GM12874 (cell line): Measurements from ENCODE around the gene GSN.

Experiments used
- CTCF ChIP-seq: IDR thresholded peaks from 2 replicates; pipeline ENCODE4 v1.5.1; 2011; ENCODE audit warnings: low read depth, mild to moderate bottlenecking, control low read depth, low read length, moderate library complexity; ENCODE audit not compliant: insufficient read depth

The GSN gene

DNA sequence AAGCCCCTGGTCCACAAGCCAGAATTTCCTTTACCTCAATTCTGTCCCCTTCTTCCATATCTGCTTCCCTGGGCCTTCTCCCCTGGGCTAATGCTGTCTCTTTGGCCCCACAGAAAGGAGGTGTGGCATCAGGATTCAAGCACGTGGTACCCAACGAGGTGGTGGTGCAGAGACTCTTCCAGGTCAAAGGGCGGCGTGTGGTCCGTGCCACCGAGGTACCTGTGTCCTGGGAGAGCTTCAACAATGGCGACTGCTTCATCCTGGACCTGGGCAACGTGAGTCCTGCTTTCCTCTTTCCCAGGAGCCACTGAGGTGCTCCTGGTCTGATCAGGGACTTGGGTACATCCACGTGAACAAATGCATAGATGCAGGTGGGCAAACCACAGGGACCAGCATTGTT is 42.6 kb downstream of the GSN start:
- TF ChIP-seq CTCF, result no peak

DNA sequence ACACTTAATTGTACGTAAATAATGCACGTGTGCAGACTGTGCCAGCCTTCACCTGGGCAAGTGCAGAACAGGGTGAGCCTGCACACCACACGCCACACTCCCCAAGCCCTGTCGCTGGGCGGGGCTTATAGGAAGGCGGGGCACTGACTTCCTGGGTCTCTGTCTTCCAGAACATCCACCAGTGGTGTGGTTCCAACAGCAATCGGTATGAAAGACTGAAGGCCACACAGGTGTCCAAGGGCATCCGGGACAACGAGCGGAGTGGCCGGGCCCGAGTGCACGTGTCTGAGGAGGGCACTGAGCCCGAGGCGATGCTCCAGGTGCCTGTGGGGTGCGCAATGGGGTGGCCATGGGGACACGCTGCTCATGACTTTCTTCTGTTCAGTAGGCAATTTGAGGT is 44.2 kb downstream of the GSN start:
- TF ChIP-seq CTCF, result no peak

DNA sequence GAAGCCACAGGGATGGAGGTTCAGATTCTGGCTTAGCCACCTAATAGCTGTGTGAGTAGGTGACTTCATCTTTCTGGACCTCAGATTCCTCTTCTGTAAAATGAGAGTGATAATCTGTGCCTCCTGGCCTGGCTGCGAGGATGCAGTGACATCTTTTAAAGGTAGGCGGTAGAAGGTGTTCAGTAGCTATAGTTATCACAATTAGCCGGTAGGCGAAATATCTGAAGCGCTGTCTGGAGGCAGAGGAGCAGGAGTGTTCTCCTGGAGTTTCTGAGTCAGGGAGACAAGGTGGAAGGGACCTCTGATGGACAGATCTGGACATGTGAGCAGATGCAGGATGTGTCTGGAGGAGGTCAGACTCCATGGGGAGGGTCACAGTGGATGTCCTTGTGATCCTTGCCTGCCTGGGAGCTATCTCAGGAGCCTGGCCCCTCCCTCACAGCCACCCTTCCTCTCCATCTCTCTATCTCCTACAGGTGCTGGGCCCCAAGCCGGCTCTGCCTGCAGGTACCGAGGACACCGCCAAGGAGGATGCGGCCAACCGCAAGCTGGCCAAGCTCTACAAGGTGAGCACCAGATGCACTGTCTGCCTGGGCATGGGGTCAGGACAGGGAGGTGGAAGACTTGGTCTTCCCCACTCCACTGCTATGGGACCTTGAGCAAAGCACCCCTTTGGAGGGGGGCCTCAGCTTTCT is 45.6 kb downstream of the GSN start:
- no peak for TF ChIP-seq CTCF

DNA sequence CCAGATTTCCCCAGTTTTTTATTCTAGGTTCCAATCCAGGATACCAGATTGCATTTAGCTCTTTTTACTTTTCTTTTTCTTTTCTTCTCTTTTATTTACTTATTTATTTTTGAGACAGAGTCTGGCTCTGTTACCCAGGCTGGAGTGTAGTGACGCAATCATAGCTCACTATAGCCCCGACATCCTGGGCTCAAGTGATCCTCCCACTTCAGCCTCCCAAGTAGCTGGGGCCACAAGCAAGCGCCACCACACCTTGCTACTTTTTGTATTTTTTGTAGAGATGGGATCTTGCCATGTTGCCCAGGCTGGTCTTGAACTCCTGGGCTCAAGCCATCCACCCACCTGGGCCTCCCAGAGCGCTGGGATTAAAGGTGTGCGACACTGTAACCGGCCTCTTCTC is 48.4 kb downstream of the GSN start:
- TF ChIP-seq CTCF, result no peak

- TF ChIP-seq CTCF, result no peak
These were observed 49.0 kb downstream of the GSN start for GRCh38 chr9:121316852-121317373.

- no peak for TF ChIP-seq CTCF
These were observed 50.0 kb downstream of the GSN start for GRCh38 chr9:121317737-121318630.

DNA sequence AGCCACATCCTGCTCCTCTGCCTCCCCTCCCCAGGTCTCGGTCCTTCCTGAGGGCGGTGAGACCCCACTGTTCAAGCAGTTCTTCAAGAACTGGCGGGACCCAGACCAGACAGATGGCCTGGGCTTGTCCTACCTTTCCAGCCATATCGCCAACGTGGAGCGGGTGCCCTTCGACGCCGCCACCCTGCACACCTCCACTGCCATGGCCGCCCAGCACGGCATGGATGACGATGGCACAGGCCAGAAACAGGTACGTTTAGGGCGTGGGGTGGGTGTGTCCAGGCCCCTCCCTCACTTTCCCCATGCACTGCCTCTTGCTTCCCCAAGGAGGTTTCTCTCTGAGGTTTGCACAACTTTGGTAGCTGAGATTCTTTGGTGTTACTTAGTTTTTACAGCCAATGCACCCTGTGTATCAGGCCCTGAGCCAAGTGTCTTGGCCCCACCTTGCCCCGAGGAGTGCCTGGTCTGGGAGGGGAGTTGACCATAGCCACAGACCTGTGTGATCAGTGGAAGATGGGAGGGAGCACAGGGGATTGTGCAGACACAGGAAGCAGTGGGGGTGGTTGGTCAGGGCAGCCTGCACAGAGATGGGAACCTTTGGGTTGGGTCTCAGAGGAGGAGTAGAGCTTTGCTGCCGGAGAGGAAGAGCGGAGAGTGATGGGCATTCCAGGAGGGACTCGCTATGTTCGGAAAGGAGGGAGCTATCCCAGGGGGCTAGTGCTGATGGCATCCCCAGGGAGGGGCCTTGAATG is 50.8 kb downstream of the GSN start:
- TF ChIP-seq CTCF, result no peak
